SK-N-SH (cell line): ENCODE results near the gene VAMP2. TPM values are rescaled to one million over a fixed set of nuclear protein-coding genes. Genes with fewer than 3 reads are reported as not detected.
A peak's percentile ranks its signal among the peaks of the same experiment; 100 is the strongest.

Source experiments
- CTCF ChIA-PET: fragments of 300-600, 350-600 bp; formaldehyde crosslinking; extraction: SDS; loops from one replicate; lab custom pipeline; 2021; lab: Yijun Ruan, JAX
- POLR2A ChIA-PET: fragments of 350-600 bp; sonication (Branson Sonifier 250); formaldehyde crosslinking; extraction: SDS; loops from one replicate; lab custom pipeline; 2020; ENCODE audit warnings: antibody characterized with exemption, inconsistent platforms; lab: Yijun Ruan, JAX
- DNase-seq: peaks from one replicate; pipeline ENCODE4 v3.0.0; 2012
- H2AFZ ChIP-seq: fragments of 200-600 bp; sonication (generic); 2 replicates; pipeline ENCODE4 v1.8.1; 2016; ENCODE audit warnings: antibody characterized with exemption, mild to moderate bottlenecking, low read depth
- H3F3A ChIP-seq: fragments of 200-600 bp; sonication (generic); replicated peaks from 2 replicates; pipeline ENCODE3; 2016; ENCODE audit warnings: antibody characterized with exemption, mild to moderate bottlenecking; ENCODE audit not compliant: insufficient read depth
- H3K27ac ChIP-seq, 2 experiments: fragments of 200-500 bp in 1 of 2; fragments of 200-600 bp in 1 of 2; sonication (Bioruptor generic) in 1 of 2; sonication (generic), shearing (Covaris generic) in 1 of 2; 2 replicates each; pipeline versions ENCODE4 v1.5.1 to v1.6.1; 2014 to 2016; ENCODE audit warnings: low read depth in 2 of 2, inconsistent platforms in 1 of 2, low read length in 1 of 2, mild to moderate bottlenecking in 1 of 2, mixed read lengths in 1 of 2
- H3K27me3 ChIP-seq: fragments of 200-600 bp; sonication (generic), shearing (Covaris generic); 2 replicates; pipeline ENCODE4 v1.6.1; 2016; ENCODE audit warnings: mixed run types; ENCODE audit not compliant: insufficient read depth
- H3K36me3 ChIP-seq, 2 experiments: fragments of 200-500 bp in 1 of 2; fragments of 200-600 bp in 1 of 2; sonication (Bioruptor generic) in 1 of 2; sonication (generic) in 1 of 2; replicated peaks in 1 of 2; 2 replicates each; pipeline versions ENCODE3 to v1.5.1; 2014 to 2016; ENCODE audit warnings: low read length in 1 of 2, mild to moderate bottlenecking in 1 of 2; ENCODE audit not compliant: insufficient read depth in 2 of 2, control insufficient read depth in 1 of 2
- H3K4me1 ChIP-seq, 2 experiments: fragments of 200-500 bp in 1 of 2; fragments of 200-600 bp in 1 of 2; sonication (Bioruptor generic) in 1 of 2; sonication (generic), shearing (Covaris generic) in 1 of 2; 2 replicates each; pipeline versions ENCODE4 v1.5.1 to v1.6.1; 2014 to 2016; ENCODE audit warnings: low read depth in 1 of 2, low read length in 1 of 2, mixed run types in 1 of 2; ENCODE audit not compliant: insufficient read depth in 2 of 2, control insufficient read depth in 1 of 2
- H3K4me2 ChIP-seq: fragments of 200-600 bp; sonication (generic), shearing (Covaris generic); 2 replicates; pipeline ENCODE4 v1.6.1; 2017; ENCODE audit warnings: mixed run types
- H3K4me3 ChIP-seq, 2 experiments: fragments of 200-500 bp in 1 of 2; fragments of 200-600 bp in 1 of 2; sonication (Bioruptor generic) in 1 of 2; sonication (generic), shearing (Covaris generic) in 1 of 2; 2 replicates each; pipeline versions ENCODE4 v1.5.1 to v1.8.1; 2014 to 2016; ENCODE audit warnings: low read depth in 2 of 2, inconsistent platforms in 1 of 2, low read length in 1 of 2, mild to moderate bottlenecking in 1 of 2, mixed read lengths in 1 of 2, moderate library complexity in 1 of 2
- H3K79me2 ChIP-seq: fragments of 200-600 bp; sonication (generic); 2 replicates; pipeline ENCODE4 v1.8.1; 2017; ENCODE audit warnings: mild to moderate bottlenecking; ENCODE audit not compliant: insufficient read depth
- H3K9ac ChIP-seq: fragments of 200-600 bp; sonication (generic); 2 replicates; pipeline ENCODE4 v1.6.1; 2017; ENCODE audit warnings: mixed run types
- H3K9me2 ChIP-seq: fragments of 200-600 bp; sonication (generic); 2 replicates; pipeline ENCODE4 v1.6.1; 2017; ENCODE audit warnings: mixed run types
- H3K9me3 ChIP-seq: fragments of 200-600 bp; sonication (generic); 2 replicates; pipeline ENCODE4 v1.6.1; 2017; ENCODE audit warnings: mixed run types, mild to moderate bottlenecking, moderate library complexity
- H4K20me1 ChIP-seq: fragments of 200-600 bp; sonication (generic); 2 replicates; pipeline ENCODE4 v1.6.1; 2017; ENCODE audit warnings: mild to moderate bottlenecking, mixed run types; ENCODE audit not compliant: insufficient read depth
- CHD2 ChIP-seq: fragments of 150-350 bp; IDR thresholded peaks from 2 replicates; pipeline ENCODE4 v1.6.1; 2018; ENCODE audit warnings: low read length; ENCODE audit not compliant: partially characterized antibody
- ELF1 ChIP-seq: IDR thresholded peaks from 2 replicates; pipeline ENCODE4 v1.4.0; 2012
- FOXM1 ChIP-seq: IDR thresholded peaks from 2 replicates; pipeline ENCODE4 v1.4.0; 2012; ENCODE audit warnings: low read depth, mild to moderate bottlenecking
- GABPA ChIP-seq: IDR thresholded peaks from 2 replicates; pipeline ENCODE4 v1.4.0; 2012; ENCODE audit warnings: low read depth, mild to moderate bottlenecking
- GATA2 ChIP-seq: sonication (generic); formaldehyde crosslinking; IDR thresholded peaks from 2 replicates; pipeline ENCODE4 v1.5.0; 2020; ENCODE audit warnings: mild to moderate bottlenecking, missing genetic modification reagents
- MEF2A ChIP-seq: IDR thresholded peaks from 2 replicates; pipeline ENCODE4 v1.4.0; 2012; ENCODE audit warnings: low read depth, borderline replicate concordance
- MXI1 ChIP-seq: IDR thresholded peaks from 2 replicates; pipeline ENCODE4 v1.6.1; 2012; ENCODE audit warnings: mild to moderate bottlenecking, low read depth, low read length, improper control_type of control experiment
- NFIC ChIP-seq: IDR thresholded peaks from 2 replicates; pipeline ENCODE4 v1.4.0; 2012; ENCODE audit warnings: borderline replicate concordance
- POLR2AphosphoS5 ChIP-seq: IDR thresholded peaks from 2 replicates; pipeline ENCODE4 v1.6.1; 2012; ENCODE audit warnings: low read depth, low read length
- RAD21 ChIP-seq: IDR thresholded peaks from 2 replicates; pipeline ENCODE4 v1.6.1; 2012; ENCODE audit warnings: mild to moderate bottlenecking, low read length
- RCOR1 ChIP-seq: fragments of 150-350 bp; IDR thresholded peaks from 2 replicates; pipeline ENCODE4 v1.6.1; 2017; ENCODE audit warnings: antibody characterized with exemption, low read length
- RFX5 ChIP-seq: IDR thresholded peaks from 2 replicates; pipeline ENCODE4 v1.6.1; 2012; ENCODE audit warnings: mild to moderate bottlenecking, improper control_type of control experiment, low read length
- RXRA ChIP-seq: IDR thresholded peaks from 2 replicates; pipeline ENCODE4 v1.4.0; 2012; ENCODE audit warnings: low read depth, mild to moderate bottlenecking, borderline replicate concordance
- SIN3A ChIP-seq: IDR thresholded peaks from 2 replicates; pipeline ENCODE4 v1.6.1; 2012; ENCODE audit warnings: low read depth, mild to moderate bottlenecking, low read length, moderate library complexity, borderline replicate concordance
- TAF1 ChIP-seq: IDR thresholded peaks from 2 replicates; pipeline ENCODE4 v1.6.1; 2012; ENCODE audit warnings: low read depth, mild to moderate bottlenecking, low read length, moderate library complexity, borderline replicate concordance
- TCF12 ChIP-seq: IDR thresholded peaks from 2 replicates; pipeline ENCODE4 v1.4.0; 2012
- TEAD4 ChIP-seq: IDR thresholded peaks from 2 replicates; pipeline ENCODE4 v1.4.0; 2012; ENCODE audit warnings: mild to moderate bottlenecking, borderline replicate concordance; ENCODE audit not compliant: insufficient read depth
- YY1 ChIP-seq: IDR thresholded peaks from 2 replicates; pipeline ENCODE4 v1.4.0; 2012; ENCODE audit warnings: low read depth, mild to moderate bottlenecking
- WGBS: methylation state at CpG from one replicate; pipeline ENCODE4 v1.1.6; 2017; ENCODE audit warnings: low lambda C conversion rate; 5-methylcytosine and 5-hydroxymethylcytosine counted together
- polyA plus RNA-seq, 3 experiments: library from polyadenylated mRNA; depleted of rRNA; stranded (reverse); fragments of >200 nt; gene quantifications; 2 replicates each; pipeline ENCODE4 v1.2.3, GENCODE V29; 2012
- TF ChIP-seq, protein P1 (sequence below): IDR thresholded peaks from 2 replicates; pipeline ENCODE4 v1.4.0; 2012; ENCODE audit warnings: low read depth
- TF ChIP-seq, protein P2 (sequence below): fragments of 150-350 bp; IDR thresholded peaks from 2 replicates; pipeline ENCODE4 v1.6.1; 2016; ENCODE audit warnings: mild to moderate bottlenecking, low read depth, low read length
- TF ChIP-seq, protein P3 (sequence below): fragments of 150-350 bp; IDR thresholded peaks from 2 replicates; pipeline ENCODE4 v1.6.1; 2017; ENCODE audit warnings: antibody characterized with exemption, low read length, low read depth, borderline replicate concordance
- TF ChIP-seq, protein P4 (sequence below): IDR thresholded peaks from 2 replicates; pipeline ENCODE4; 2012

VAMP2 gene
- polyA plus RNA-seq, 1 of the 3 experiments (the other 2 are of a cell fraction) = 42.0 TPM

DNA sequence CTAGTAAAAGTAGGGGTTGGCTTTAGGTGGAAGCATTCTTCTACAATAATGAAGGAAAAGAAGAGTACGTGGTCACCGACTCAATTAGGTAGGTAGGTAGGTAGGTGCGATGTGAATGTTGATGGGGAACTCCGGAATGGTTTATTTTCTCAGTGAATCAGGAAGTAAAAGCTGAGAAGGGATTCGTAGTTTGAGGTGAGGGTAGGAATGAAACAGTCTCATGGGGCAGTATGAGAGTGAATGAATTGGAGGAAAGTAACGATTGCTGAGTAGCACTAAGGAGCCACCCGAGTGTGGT is 24.4 kb downstream of the VAMP2 start:
- Histone ChIP-seq H3K79me2 (no peaks in the 10 kb centered on the region), H3K4me1 (peaks cover 0 to 5% of the 10 kb centered on the region in 2 experiments; a peak in 1 of 4 replicates), H3K4me2 (peak overlapping the region; percentile 85), H3K9ac (peak overlapping the region; percentile 61), H3K36me3 (peaks cover 9 to 25% of the 10 kb centered on the region in 2 experiments), H3K27ac (peak overlapping the region in 1 of 2 experiments; percentile 77; a peak in 2 of 4 replicates), H3K9me2 (no peaks in the 10 kb centered on the region), H2AFZ (peak overlapping the region; percentile 75), H4K20me1 (peaks cover 8% of the 10 kb centered on the region; the same call in 1 of the 2 replicates), H3K27me3 (no peaks in the 10 kb centered on the region), H3F3A (peaks cover 30% of the 10 kb centered on the region), H3K9me3 (no peaks in the 10 kb centered on the region), H3K4me3 (peak overlapping the region; percentile 39 to 62)
- no peak for DNase-seq
- no peak for TF ChIP-seq NFIC
- TF ChIP-seq, protein P1, sequence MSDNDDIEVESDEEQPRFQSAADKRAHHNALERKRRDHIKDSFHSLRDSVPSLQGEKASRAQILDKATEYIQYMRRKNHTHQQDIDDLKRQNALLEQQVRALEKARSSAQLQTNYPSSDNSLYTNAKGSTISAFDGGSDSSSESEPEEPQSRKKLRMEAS = no peak
- TF ChIP-seq MXI1 = no peak
- no peak for TF ChIP-seq TAF1
- TF ChIP-seq YY1 = no peak
- TF ChIP-seq ELF1 = no peak
- TF ChIP-seq RXRA = no peak
- no peak for TF ChIP-seq CHD2
- TF ChIP-seq TEAD4 = no peak
- TF ChIP-seq RFX5 = no peak
- no peak for TF ChIP-seq RAD21
- no peak for TF ChIP-seq POLR2AphosphoS5
- TF ChIP-seq SIN3A = no peak
- 5% methylated on average over 7 of the region's 7 CpGs for WGBS
- ChIA-PET CTCF (interaction anchor here (0.9 to 9.5 kb wide), 18 partner anchors 10 to 702 kb away, joined by 3 to 98 read pairs (median 6); partner anchors contain the start of genes ALOXE3, BORCS6, HES7 and PER1), POLR2A (interaction anchor here (0.6 to 4.1 kb wide), 4 partner anchors 13 to 35 kb away, joined by 3 to 19 read pairs (median 3); partner anchors contain the start of gene PER1)

DNA sequence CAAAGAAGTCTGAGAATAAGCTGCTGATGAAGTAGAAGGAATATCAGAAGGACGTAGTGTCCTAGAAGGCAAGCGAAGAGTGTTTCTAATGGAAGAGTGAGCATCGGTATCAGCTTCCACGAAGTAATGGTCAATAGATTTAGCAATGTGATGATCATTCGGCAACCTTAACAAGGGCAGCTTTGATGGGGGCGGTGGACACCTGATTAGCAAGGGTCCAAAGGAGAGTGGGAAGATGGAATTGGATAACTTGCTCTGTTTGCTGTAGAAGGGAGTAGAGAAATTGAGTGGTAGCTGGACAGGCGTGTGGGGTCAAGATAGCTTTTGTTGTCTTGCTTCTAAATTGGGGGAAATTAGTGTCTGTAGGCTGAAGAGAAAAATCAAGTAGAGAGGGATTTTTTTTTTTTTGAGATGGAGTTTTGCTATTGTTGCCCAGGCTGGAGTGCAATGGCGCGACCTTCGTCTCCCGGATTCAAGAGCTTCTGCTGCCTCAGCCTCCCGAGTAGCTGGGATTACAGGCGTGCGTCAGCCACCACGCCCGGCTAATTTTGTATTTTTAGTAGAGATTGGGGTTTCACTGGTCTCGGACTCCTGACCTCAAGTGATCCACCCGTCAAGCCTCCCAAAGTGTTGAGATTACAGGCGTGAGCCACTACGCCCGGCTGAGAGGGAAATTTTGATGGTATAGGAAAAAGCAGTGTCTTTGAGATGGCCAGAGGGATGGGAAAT is 24.9 kb downstream of the VAMP2 start:
- Histone ChIP-seq H3K4me2 (peak overlapping the region; percentile 85), H3K27me3 (no peaks in the 10 kb centered on the region), H2AFZ (peak overlapping the region; percentile 75), H3K4me3 (peak overlapping the region; percentile 39 to 62), H3K4me1 (peaks cover 0 to 5% of the 10 kb centered on the region in 2 experiments; a peak in 1 of 4 replicates), H3K9me2 (no peaks in the 10 kb centered on the region), H3F3A (peaks cover 34% of the 10 kb centered on the region), H3K36me3 (peaks cover 9 to 24% of the 10 kb centered on the region in 2 experiments), H3K79me2 (no peaks in the 10 kb centered on the region), H3K9me3 (no peaks in the 10 kb centered on the region), H3K9ac (peak overlapping the region; percentile 61), H4K20me1 (peaks cover 8% of the 10 kb centered on the region; the same call in 1 of the 2 replicates), H3K27ac (peak overlapping the region in 1 of 2 experiments; percentile 77; a peak in 1 of 4 replicates)
- no peak for DNase-seq
- WGBS = 29% methylated on average over 21 of the region's 21 CpGs
- CTCF ChIA-PET = interaction anchor here (0.9 to 9.5 kb wide), 15 partner anchors 10 to 87 kb away, joined by 3 to 98 read pairs (median 6); partner anchors contain the start of genes ALOXE3, BORCS6, HES7 and PER1
- no peak for TF ChIP-seq GATA2 (CRISPR knock-in tag)
- no peak for TF ChIP-seq RCOR1
- TF ChIP-seq, protein P2, sequence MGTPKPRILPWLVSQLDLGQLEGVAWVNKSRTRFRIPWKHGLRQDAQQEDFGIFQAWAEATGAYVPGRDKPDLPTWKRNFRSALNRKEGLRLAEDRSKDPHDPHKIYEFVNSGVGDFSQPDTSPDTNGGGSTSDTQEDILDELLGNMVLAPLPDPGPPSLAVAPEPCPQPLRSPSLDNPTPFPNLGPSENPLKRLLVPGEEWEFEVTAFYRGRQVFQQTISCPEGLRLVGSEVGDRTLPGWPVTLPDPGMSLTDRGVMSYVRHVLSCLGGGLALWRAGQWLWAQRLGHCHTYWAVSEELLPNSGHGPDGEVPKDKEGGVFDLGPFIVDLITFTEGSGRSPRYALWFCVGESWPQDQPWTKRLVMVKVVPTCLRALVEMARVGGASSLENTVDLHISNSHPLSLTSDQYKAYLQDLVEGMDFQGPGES = no peak
- TF ChIP-seq TCF12 = no peak
- no peak for TF ChIP-seq GABPA
- no peak for TF ChIP-seq MEF2A
- no peak for TF ChIP-seq SIN3A
- TF ChIP-seq, protein P3, sequence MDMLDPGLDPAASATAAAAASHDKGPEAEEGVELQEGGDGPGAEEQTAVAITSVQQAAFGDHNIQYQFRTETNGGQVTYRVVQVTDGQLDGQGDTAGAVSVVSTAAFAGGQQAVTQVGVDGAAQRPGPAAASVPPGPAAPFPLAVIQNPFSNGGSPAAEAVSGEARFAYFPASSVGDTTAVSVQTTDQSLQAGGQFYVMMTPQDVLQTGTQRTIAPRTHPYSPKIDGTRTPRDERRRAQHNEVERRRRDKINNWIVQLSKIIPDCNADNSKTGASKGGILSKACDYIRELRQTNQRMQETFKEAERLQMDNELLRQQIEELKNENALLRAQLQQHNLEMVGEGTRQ = no peak
- no peak for TF ChIP-seq NFIC
- no peak for TF ChIP-seq FOXM1
- no peak for TF ChIP-seq RFX5
- no peak for TF ChIP-seq YY1
- no peak for TF ChIP-seq ELF1
- TF ChIP-seq, protein P4, sequence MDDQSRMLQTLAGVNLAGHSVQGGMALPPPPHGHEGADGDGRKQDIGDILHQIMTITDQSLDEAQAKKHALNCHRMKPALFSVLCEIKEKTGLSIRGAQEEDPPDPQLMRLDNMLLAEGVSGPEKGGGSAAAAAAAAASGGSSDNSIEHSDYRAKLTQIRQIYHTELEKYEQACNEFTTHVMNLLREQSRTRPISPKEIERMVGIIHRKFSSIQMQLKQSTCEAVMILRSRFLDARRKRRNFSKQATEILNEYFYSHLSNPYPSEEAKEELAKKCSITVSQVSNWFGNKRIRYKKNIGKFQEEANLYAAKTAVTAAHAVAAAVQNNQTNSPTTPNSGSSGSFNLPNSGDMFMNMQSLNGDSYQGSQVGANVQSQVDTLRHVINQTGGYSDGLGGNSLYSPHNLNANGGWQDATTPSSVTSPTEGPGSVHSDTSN = no peak
- POLR2A ChIA-PET = interaction anchor here (0.8 to 4.1 kb wide), 2 partner anchors 14 to 35 kb away, joined by 3 to 19 read pairs; partner anchors contain the start of gene PER1
